Cerebellar nuclear complex (tissue), 1 donor: Measurements from ENCODE around the gene DPP7.

Experiments used
- DNase-seq, 2 experiments: peaks; one replicate each; lab custom pipeline; 2025; lab: John Stamatoyannopoulos, UW

The DPP7 gene

GRCh38 chr9:137111788-137112563 is 2.6 kb downstream of the DPP7 start:
- DNase-seq: no peak

GRCh38 chr9:137110911-137111787 is 3.4 kb downstream of the DPP7 start:
- DNase-seq: no peak

- DNase-seq: no peak
Observed at GRCh38 chr9:137110147-137110910, 4.2 kb downstream of the DPP7 start.

- no peak for DNase-seq
Observed at GRCh38 chr9:137109250-137110146, 5.0 kb downstream of the DPP7 start.

- no peak for DNase-seq
Observed at GRCh38 chr9:137108608-137109249, 5.8 kb downstream of the DPP7 start.

- no peak for DNase-seq
Observed at GRCh38 chr9:137107982-137108381, 6.6 kb downstream of the DPP7 start.

- no peak for DNase-seq
Observed at GRCh38 chr9:137107312-137107921, 7.1 kb downstream of the DPP7 start.

- DNase-seq: no peak
Observed at GRCh38 chr9:137106662-137107250, 7.8 kb downstream of the DPP7 start.

- DNase-seq: no peak
Observed at GRCh38 chr9:137105814-137106661, 8.5 kb downstream of the DPP7 start.

GRCh38 chr9:137103206-137103999 is 11.1 kb downstream of the DPP7 start:
- no peak for DNase-seq

GRCh38 chr9:137099231-137099630 is 15.3 kb downstream of the DPP7 start:
- DNase-seq: no peak

- no peak for DNase-seq
Observed at GRCh38 chr9:137097761-137098462, 16.6 kb downstream of the DPP7 start.

- DNase-seq: no peak
Observed at GRCh38 chr9:137096785-137097546, 17.6 kb downstream of the DPP7 start.

- no peak for DNase-seq
Observed at GRCh38 chr9:137095664-137096517, 18.6 kb downstream of the DPP7 start.

GRCh38 chr9:137089232-137089947 is 25.1 kb downstream of the DPP7 start:
- DNase-seq: no peak
